Ovary (tissue), 3 donors: ENCODE results near the gene UBE2D1.

ENCODE experiments used
- POLR2A ChIP-seq: fragments of 450-650 bp; IDR thresholded peaks from one replicate; pipeline ENCODE4 v1.6.1; 2017; ENCODE audit warnings: antibody characterized with exemption, mild to moderate bottlenecking, moderate library complexity
- TF ChIP-seq, protein P1 (sequence below), 3 donors: fragments of 450-650 bp in 2 of 3; fragments of 200-600 bp in 1 of 3; IDR thresholded peaks; one replicate each; pipeline versions ENCODE4 v1.5.1 to v1.8.0; 2016 to 2022; ENCODE audit warnings: antibody characterized with exemption in 3 of 3, mild to moderate bottlenecking in 1 of 3
- donor health status: DM: no; HTN: no; CAD: no.

GRCh38 chr10:58382489-58382995 lies 47.7 kb downstream of the UBE2D1 start:
- TF ChIP-seq, protein P1, sequence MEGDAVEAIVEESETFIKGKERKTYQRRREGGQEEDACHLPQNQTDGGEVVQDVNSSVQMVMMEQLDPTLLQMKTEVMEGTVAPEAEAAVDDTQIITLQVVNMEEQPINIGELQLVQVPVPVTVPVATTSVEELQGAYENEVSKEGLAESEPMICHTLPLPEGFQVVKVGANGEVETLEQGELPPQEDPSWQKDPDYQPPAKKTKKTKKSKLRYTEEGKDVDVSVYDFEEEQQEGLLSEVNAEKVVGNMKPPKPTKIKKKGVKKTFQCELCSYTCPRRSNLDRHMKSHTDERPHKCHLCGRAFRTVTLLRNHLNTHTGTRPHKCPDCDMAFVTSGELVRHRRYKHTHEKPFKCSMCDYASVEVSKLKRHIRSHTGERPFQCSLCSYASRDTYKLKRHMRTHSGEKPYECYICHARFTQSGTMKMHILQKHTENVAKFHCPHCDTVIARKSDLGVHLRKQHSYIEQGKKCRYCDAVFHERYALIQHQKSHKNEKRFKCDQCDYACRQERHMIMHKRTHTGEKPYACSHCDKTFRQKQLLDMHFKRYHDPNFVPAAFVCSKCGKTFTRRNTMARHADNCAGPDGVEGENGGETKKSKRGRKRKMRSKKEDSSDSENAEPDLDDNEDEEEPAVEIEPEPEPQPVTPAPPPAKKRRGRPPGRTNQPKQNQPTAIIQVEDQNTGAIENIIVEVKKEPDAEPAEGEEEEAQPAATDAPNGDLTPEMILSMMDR (IDR thresholded peaks at IDR 0.05), result no peak
- no peak for TF ChIP-seq POLR2A
